ENCODE measurements around the gene RPL18. TPM values are rescaled to one million over a fixed set of nuclear protein-coding genes. Genes with fewer than 3 reads are reported as not detected.

Gene RPL18
- total and polyA plus RNA-seq, 9 of the 15 experiments (the other 6 are each of a cell fraction or from before 2014, with no cell fraction given): 312 to 2,635 (median 1,653) TPM

- TF ChIP-seq ZNF407 (IDR thresholded peaks at IDR 0.05; ENCODE audit: low read depth) (no peak), CBX1 (IDR thresholded peaks at IDR 0.05; ENCODE audit: low read depth) (no peak; the same call in 1 of the 2 replicates), MLLT1 (IDR thresholded peaks at IDR 0.05) (0 out of 4 replicates have a peak, but pooled peaks of 1 of the 2 experiments have one; percentile 11), ZBTB33 (CRISPR knock-in tag; IDR thresholded peaks at IDR 0.05) (no peak), ZNF263 (CRISPR knock-in tag; IDR thresholded peaks at IDR 0.05; ENCODE audit: borderline replicate concordance) (no peak), MCM5 (IDR thresholded peaks at IDR 0.05; ENCODE audit: low read depth) (no peak), HEY1 (CRISPR knock-in tag; IDR thresholded peaks at IDR 0.05; ENCODE audit: borderline replicate concordance) (0 out of 2 replicates have a peak, but pooled peaks have one; percentile 77), BCOR (IDR thresholded peaks at IDR 0.05) (peak; percentile 100), EP400 (IDR thresholded peaks at IDR 0.05) (no peak), THRAP3 (IDR thresholded peaks at IDR 0.05; ENCODE audit: borderline replicate concordance) (peak; percentile 85; the same call in 1 of the 2 replicates), SMARCA4 (IDR thresholded peaks at IDR 0.05) (no peak), CGGBP1 (CRISPR knock-in tag; IDR thresholded peaks at IDR 0.05) (peak; percentile 0; the same call in 1 of the 2 replicates), DLX4 (CRISPR knock-in tag; IDR thresholded peaks at IDR 0.05) (no peak), OTX1 (CRISPR knock-in tag; IDR thresholded peaks at IDR 0.05) (peak; percentile 72; the same call in 1 of the 2 replicates), CHD1 (IDR thresholded peaks at IDR 0.05; ENCODE audit: low read length) (no peak)
Observed at GRCh38 chr19:48619692-48620585, 961 bp upstream of the RPL18 start (continued).

Measured in K562 (cell line).